ENCODE results near the gene GRIK3.

Gene GRIK3

DNA sequence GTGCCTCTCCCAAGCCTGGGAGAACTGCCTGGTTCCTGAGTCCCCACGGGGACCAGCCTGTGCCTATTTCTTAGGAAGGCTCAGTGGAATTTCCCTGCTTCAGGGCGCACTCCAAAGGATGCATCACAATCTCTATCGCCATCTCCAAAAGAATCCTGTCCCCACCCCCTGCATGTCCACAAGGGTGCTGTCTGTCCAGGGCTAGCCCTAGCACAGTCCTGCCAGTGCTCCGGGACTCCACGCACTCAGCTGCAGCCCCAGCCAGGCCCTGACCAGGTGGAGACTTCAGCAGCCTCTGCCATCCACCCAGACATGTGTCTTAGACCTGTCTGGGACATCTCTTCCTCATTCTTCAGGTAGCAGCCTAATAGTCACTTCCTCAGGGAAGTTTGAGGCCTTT lies 199.7 kb downstream of the GRIK3 start:
- Histone ChIP-seq H3K4me3 (ENCODE audit: low read length in 2 of 2) (no peak overlapping the region), H3K36me3 (ENCODE audit: control insufficient read depth in 2 of 2, insufficient read depth in 2 of 2, low read length in 2 of 2) (no peaks in the 10 kb centered on the region), H3K9me3 (ENCODE audit: control insufficient read depth in 2 of 2, low read length in 2 of 2) (no peaks in the 10 kb centered on the region), H3K27me3 (ENCODE audit: control insufficient read depth in 1 of 2, insufficient read depth in 2 of 2, low read length in 2 of 2) (peaks cover 11 to 19% of the 10 kb centered on the region in 2 donors), H3K9ac (ENCODE audit: low read length in 2 of 2) (no peak overlapping the region), H3K4me1 (ENCODE audit: control insufficient read depth, insufficient read depth, low read length) (no peaks in the 10 kb centered on the region), H3K27ac (ENCODE audit: low read length) (no peak overlapping the region)

DNA sequence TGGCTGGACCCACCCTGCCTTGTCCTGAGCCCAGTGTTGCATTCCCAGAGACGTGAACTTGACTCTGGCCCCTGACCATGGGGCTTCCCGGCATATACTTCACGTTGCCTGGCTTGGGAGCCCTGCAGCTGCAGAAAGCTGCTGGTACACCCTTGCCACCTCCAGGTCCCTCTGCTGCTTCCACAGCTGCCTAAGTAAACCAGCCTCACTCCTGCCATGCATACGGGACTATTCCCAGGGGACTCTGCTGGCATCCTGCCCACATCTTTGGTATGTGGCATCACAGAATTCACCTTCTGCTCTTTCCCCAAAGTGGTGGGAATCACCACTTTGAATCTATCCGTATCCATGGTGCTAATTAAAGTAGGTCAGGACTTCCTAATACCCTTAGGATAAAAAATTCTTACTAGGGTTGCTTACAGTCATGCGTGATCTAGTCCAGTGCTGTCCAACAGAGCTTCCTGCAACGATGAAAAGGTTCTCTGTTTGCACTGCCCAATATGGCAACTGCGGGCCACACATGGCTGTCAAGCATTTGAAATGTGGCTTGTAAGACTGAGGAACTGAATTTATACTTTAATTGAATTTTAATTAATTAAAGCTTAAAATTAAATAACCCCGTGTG lies 203.0 kb downstream of the GRIK3 start:
- Histone ChIP-seq H3K9ac (ENCODE audit: low read length in 2 of 2) (no peak overlapping the region), H3K4me1 (ENCODE audit: control insufficient read depth, insufficient read depth, low read length) (no peaks in the 10 kb centered on the region), H3K27ac (ENCODE audit: low read length) (no peak overlapping the region), H3K27me3 (ENCODE audit: control insufficient read depth in 1 of 2, insufficient read depth in 2 of 2, low read length in 2 of 2) (peaks cover 6 to 8% of the 10 kb centered on the region in 2 donors), H3K36me3 (ENCODE audit: control insufficient read depth in 2 of 2, insufficient read depth in 2 of 2, low read length in 2 of 2) (no peaks in the 10 kb centered on the region), H3K9me3 (ENCODE audit: control insufficient read depth in 2 of 2, low read length in 2 of 2) (no peaks in the 10 kb centered on the region), H3K4me3 (ENCODE audit: low read length in 2 of 2) (no peak overlapping the region)

DNA sequence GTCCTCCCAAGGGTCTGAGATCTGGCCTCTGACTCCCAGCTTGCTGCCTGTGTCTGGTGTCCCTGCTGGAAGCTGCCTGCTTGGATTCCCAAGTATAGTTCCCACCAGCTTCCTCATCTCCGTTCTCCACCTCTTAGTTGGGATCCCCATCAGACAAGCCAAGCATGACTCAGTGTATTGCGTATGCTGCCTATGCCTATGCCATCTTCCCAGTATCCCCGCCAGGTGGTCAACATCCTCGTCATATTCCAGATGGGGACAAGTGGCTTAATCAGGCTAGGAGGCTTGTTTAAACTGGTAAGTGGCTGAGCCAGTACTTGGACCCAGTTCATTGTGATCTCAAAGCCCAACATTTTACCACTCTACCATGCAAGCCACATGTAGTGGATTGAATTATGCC lies 204.4 kb downstream of the GRIK3 start:
- H3K27me3 ChIP-seq (ENCODE audit: control insufficient read depth in 1 of 2, insufficient read depth in 2 of 2, low read length in 2 of 2), result peaks cover 12% of the 10 kb centered on the region in 2 donors

DNA sequence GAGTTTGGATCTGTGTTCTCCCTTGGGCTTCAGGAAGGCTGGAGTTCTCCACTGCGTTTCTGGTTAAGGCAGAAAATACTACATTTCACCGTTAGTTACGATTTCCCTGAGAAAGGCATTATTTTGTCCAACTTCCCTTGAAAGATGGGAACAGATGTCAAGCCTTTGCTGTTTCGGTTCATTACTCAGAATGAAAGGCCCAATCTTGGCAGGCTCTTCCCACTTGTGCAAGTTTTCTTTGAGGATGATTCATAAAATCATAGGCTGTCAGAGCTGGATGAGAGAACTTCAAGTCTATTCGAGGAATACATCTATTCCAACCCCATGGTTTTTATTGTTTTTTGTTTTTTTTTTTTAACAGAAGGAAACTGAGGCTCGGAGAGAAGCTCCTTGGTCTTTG lies 205.2 kb downstream of the GRIK3 start:
- Histone ChIP-seq H3K9me3 (ENCODE audit: control insufficient read depth in 2 of 2, low read length in 2 of 2) (no peaks in the 10 kb centered on the region), H3K4me1 (ENCODE audit: control insufficient read depth, insufficient read depth, low read length) (no peaks in the 10 kb centered on the region), H3K36me3 (ENCODE audit: control insufficient read depth in 2 of 2, insufficient read depth in 2 of 2, low read length in 2 of 2) (no peaks in the 10 kb centered on the region), H3K27me3 (ENCODE audit: control insufficient read depth in 1 of 2, insufficient read depth in 2 of 2, low read length in 2 of 2) (peaks cover 12 to 17% of the 10 kb centered on the region in 2 donors), H3K4me3 (ENCODE audit: low read length in 2 of 2) (no peak overlapping the region), H3K9ac (ENCODE audit: low read length in 2 of 2) (no peak overlapping the region), H3K27ac (ENCODE audit: low read length) (no peak overlapping the region)

More for the DNA sequence above, 204.4 kb downstream of the GRIK3 start:
- Histone ChIP-seq H3K9ac (ENCODE audit: low read length in 2 of 2) (no peak overlapping the region), H3K27ac (ENCODE audit: low read length) (no peak overlapping the region), H3K4me3 (ENCODE audit: low read length in 2 of 2) (no peak overlapping the region), H3K36me3 (ENCODE audit: control insufficient read depth in 2 of 2, insufficient read depth in 2 of 2, low read length in 2 of 2) (no peaks in the 10 kb centered on the region), H3K4me1 (ENCODE audit: control insufficient read depth, insufficient read depth, low read length) (no peaks in the 10 kb centered on the region), H3K9me3 (ENCODE audit: control insufficient read depth in 2 of 2, low read length in 2 of 2) (no peaks in the 10 kb centered on the region)

DNA sequence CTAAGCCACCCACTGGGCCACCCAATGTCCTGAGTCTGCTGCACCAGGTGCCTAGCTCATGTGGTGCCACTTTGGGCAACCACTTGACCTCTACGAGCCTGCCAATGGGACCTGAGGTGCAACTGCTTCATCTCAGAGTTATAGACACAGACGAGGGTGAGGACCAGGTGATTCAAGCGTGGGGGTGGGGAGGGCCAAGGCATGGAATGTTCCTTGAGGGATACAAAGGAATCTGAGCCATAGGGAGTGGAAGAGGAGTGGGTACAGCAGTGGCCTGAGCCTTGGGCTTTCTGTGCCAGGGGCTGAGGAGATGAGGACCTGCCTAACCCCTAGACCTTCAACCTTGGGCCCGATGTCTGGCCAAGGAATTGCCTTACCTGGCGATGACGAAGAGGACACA lies 209.1 kb downstream of the GRIK3 start:
- Histone ChIP-seq H3K9me3 (ENCODE audit: control insufficient read depth in 2 of 2, low read length in 2 of 2) (no peaks in the 10 kb centered on the region), H3K4me3 (ENCODE audit: low read length in 2 of 2) (no peak overlapping the region), H3K27ac (ENCODE audit: low read length) (no peak overlapping the region), H3K27me3 (ENCODE audit: control insufficient read depth in 1 of 2, insufficient read depth in 2 of 2, low read length in 2 of 2) (peaks cover 5 to 22% of the 10 kb centered on the region in 2 donors), H3K36me3 (ENCODE audit: control insufficient read depth in 2 of 2, insufficient read depth in 2 of 2, low read length in 2 of 2) (no peaks in the 10 kb centered on the region), H3K4me1 (ENCODE audit: control insufficient read depth, insufficient read depth, low read length) (no peaks in the 10 kb centered on the region), H3K9ac (ENCODE audit: low read length in 2 of 2) (no peak overlapping the region)

DNA sequence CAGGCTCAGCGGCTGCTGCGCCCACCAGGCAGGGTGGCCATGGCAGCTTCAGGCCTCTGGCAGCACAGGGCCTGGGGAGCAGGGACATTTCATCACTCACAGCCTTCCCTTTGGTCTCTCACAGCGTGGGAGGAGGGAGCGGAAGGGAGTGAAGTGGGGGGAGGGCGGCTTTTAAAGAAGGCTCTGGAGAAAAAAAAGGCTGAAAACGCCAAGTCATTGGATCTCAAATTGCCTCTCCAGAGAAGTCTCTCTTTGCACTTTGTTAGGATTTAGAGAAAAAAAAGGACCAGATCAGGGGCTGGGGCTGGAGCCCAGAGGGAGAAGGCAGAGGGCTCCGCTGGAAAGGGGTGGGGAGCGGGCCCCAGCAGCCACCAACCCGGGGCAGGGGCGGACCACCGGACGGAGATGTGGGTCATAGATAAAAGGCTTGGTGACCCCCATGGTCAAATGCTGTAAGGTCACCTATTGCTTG lies 209.9 kb downstream of the GRIK3 start:
- Histone ChIP-seq H3K9ac (ENCODE audit: low read length in 2 of 2) (no peak overlapping the region), H3K27me3 (ENCODE audit: control insufficient read depth in 1 of 2, insufficient read depth in 2 of 2, low read length in 2 of 2) (peaks cover 5 to 23% of the 10 kb centered on the region in 2 donors)

DNA sequence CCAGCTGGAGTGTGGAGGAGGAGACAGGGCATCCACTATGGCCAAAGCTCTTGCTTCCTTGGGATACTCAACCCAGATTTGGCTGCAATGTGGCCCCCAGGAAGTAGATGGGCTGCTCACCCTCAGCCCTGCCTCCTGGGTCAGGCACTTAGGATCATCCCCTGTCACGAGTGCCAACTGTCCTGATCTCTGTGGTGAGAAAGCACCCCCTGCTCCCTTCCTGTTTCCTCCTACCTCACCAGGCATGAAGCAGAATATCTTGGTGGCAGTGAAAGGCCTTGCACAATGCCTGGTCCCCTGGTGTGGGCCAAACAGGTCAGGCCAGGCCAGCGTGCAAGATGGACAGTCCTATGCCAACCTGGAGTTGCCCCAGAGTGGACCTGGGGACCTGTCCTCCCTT lies 211.7 kb downstream of the GRIK3 start:
- Histone ChIP-seq H3K4me1 (ENCODE audit: control insufficient read depth, insufficient read depth, low read length) (no peaks in the 10 kb centered on the region), H3K9me3 (ENCODE audit: control insufficient read depth in 2 of 2, low read length in 2 of 2) (no peaks in the 10 kb centered on the region), H3K36me3 (ENCODE audit: control insufficient read depth in 2 of 2, insufficient read depth in 2 of 2, low read length in 2 of 2) (no peaks in the 10 kb centered on the region), H3K9ac (ENCODE audit: low read length in 2 of 2) (no peak overlapping the region), H3K27me3 (ENCODE audit: control insufficient read depth in 1 of 2, insufficient read depth in 2 of 2, low read length in 2 of 2) (peaks cover 5 to 23% of the 10 kb centered on the region in 2 donors), H3K27ac (ENCODE audit: low read length) (no peak overlapping the region), H3K4me3 (ENCODE audit: low read length in 2 of 2) (no peak overlapping the region)

More for the DNA sequence above, 209.9 kb downstream of the GRIK3 start:
- Histone ChIP-seq H3K4me3 (ENCODE audit: low read length in 2 of 2) (no peak overlapping the region), H3K9me3 (ENCODE audit: control insufficient read depth in 2 of 2, low read length in 2 of 2) (no peaks in the 10 kb centered on the region), H3K36me3 (ENCODE audit: control insufficient read depth in 2 of 2, insufficient read depth in 2 of 2, low read length in 2 of 2) (no peaks in the 10 kb centered on the region), H3K4me1 (ENCODE audit: control insufficient read depth, insufficient read depth, low read length) (no peaks in the 10 kb centered on the region), H3K27ac (ENCODE audit: low read length) (no peak overlapping the region)

DNA sequence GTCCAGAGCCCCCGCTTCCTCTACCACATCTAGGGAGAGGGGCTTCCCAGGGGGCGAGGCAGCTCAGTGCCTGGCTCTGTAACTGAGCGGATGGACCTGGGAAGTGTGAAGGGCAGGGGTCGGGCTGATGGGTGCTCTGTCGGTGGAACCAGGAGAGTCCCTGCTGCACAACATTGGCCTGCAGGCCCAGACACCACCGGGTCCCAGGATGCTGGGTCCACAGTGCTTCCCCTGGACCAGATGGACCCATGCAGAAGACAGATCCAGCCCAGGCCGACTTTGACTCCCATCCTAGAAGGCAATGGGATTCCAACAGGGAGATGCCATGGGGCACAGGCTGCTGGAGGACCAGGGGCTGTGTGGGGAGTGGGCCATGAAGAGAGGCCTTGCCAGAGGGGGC lies 212.9 kb downstream of the GRIK3 start:
- Histone ChIP-seq H3K27ac (ENCODE audit: low read length) (no peak overlapping the region), H3K9ac (ENCODE audit: low read length in 2 of 2) (no peak overlapping the region), H3K4me1 (ENCODE audit: control insufficient read depth, insufficient read depth, low read length) (no peaks in the 10 kb centered on the region), H3K36me3 (ENCODE audit: control insufficient read depth in 2 of 2, insufficient read depth in 2 of 2, low read length in 2 of 2) (no peaks in the 10 kb centered on the region), H3K4me3 (ENCODE audit: low read length in 2 of 2) (no peak overlapping the region), H3K27me3 (ENCODE audit: control insufficient read depth in 1 of 2, insufficient read depth in 2 of 2, low read length in 2 of 2) (peaks cover 5 to 21% of the 10 kb centered on the region in 2 donors), H3K9me3 (ENCODE audit: control insufficient read depth in 2 of 2, low read length in 2 of 2) (no peaks in the 10 kb centered on the region)

DNA sequence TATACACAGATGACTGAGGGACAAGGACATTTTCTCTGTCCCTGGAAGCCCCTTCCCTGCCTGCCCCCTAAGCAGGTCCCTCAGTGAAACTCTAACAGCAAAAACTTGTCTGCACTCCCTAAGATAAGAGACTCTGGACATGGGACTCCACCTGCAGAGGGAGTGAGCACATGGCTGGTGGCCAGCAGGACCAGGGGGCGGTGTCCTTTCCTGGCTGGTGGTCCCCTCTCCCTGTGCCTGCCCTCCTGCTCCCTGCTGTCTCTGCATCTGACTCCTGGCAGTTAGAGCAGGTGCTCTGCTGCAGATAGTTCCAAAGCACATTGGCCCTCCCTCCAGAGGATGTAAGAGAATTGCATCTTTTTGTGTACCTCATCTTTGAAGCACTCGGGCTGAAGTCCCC lies 215.5 kb downstream of the GRIK3 start:
- Histone ChIP-seq H3K9ac (ENCODE audit: low read length in 2 of 2) (no peak overlapping the region), H3K36me3 (ENCODE audit: control insufficient read depth in 2 of 2, insufficient read depth in 2 of 2, low read length in 2 of 2) (no peaks in the 10 kb centered on the region), H3K4me1 (ENCODE audit: control insufficient read depth, insufficient read depth, low read length) (no peaks in the 10 kb centered on the region), H3K9me3 (ENCODE audit: control insufficient read depth in 2 of 2, low read length in 2 of 2) (no peaks in the 10 kb centered on the region), H3K27me3 (ENCODE audit: control insufficient read depth in 1 of 2, insufficient read depth in 2 of 2, low read length in 2 of 2) (peaks cover 0 to 7% of the 10 kb centered on the region in 2 donors), H3K27ac (ENCODE audit: low read length) (no peak overlapping the region), H3K4me3 (ENCODE audit: low read length in 2 of 2) (no peak overlapping the region)

DNA sequence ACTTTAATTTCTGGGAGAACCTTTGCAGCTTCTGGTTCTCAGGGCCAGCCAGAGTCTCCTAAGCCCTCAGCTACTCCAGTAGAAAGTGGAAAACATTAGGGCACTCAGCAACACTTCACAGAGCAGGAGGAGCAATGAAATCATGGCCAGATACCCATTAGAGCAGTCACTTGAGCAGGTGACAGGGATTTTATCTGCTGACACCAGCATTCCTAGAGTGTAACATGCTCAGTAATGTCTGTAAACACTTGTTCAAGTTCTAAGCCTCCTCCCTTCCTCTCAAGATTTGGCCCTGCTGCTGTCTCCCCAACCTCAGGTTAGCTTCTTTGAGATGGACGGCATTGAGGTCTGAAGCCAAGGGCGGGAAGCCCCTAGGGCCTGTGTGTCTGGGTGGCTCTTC lies 218.0 kb downstream of the GRIK3 start:
- Histone ChIP-seq H3K4me3 (ENCODE audit: low read length in 2 of 2) (no peak overlapping the region), H3K9me3 (ENCODE audit: control insufficient read depth in 2 of 2, low read length in 2 of 2) (no peaks in the 10 kb centered on the region), H3K27me3 (ENCODE audit: control insufficient read depth in 1 of 2, insufficient read depth in 2 of 2, low read length in 2 of 2) (peaks cover 0 to 5% of the 10 kb centered on the region in 2 donors)

DNA sequence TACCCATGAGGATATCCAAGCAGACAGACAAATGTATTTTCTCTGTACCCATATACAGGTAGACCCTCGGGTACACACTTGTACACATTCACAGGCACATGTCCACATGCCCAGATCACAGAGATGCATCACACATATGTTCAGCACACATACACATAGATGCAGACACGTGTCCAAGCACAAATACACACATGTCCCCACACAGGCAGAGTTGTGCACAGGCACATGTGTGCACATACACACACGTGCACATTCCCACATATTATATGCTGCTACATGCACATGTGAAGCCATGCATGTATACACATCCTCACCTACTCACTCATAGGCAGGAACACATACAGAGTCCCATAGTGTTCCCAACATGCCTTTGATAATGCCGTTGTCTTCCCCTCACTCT lies 219.5 kb downstream of the GRIK3 start:
- Histone ChIP-seq H3K9me3 (ENCODE audit: control insufficient read depth in 2 of 2, low read length in 2 of 2) (no peaks in the 10 kb centered on the region), H3K4me3 (ENCODE audit: low read length in 2 of 2) (no peak overlapping the region), H3K27me3 (ENCODE audit: control insufficient read depth in 1 of 2, insufficient read depth in 2 of 2, low read length in 2 of 2) (peaks cover 0 to 4% of the 10 kb centered on the region in 2 donors), H3K36me3 (ENCODE audit: control insufficient read depth in 2 of 2, insufficient read depth in 2 of 2, low read length in 2 of 2) (no peaks in the 10 kb centered on the region), H3K27ac (ENCODE audit: low read length) (no peak overlapping the region), H3K4me1 (ENCODE audit: control insufficient read depth, insufficient read depth, low read length) (no peaks in the 10 kb centered on the region), H3K9ac (ENCODE audit: low read length in 2 of 2) (no peak overlapping the region)

More for the DNA sequence above, 218.0 kb downstream of the GRIK3 start:
- Histone ChIP-seq H3K9ac (ENCODE audit: low read length in 2 of 2) (no peak overlapping the region), H3K36me3 (ENCODE audit: control insufficient read depth in 2 of 2, insufficient read depth in 2 of 2, low read length in 2 of 2) (no peaks in the 10 kb centered on the region), H3K4me1 (ENCODE audit: control insufficient read depth, insufficient read depth, low read length) (no peaks in the 10 kb centered on the region), H3K27ac (ENCODE audit: low read length) (no peak overlapping the region)
